Hematopoietic multipotent progenitor cell treated with erythropoietin and hydrocortisone succinate and interleukin-3 and kit ligand, for 6 days (in vitro differentiated cells): Measurements from ENCODE around the gene FLNA.
A peak's percentile ranks its signal among the peaks of the same experiment; 100 is the strongest.
"Not testable (repeated sequence)": the region's sequence is repeated elsewhere in the genome, so short reads cannot be mapped to it uniquely, and the experiment has no call there.

Experiments used
- DNase-seq: peaks from one replicate; pipeline ENCODE4 v3.0.0-alpha.2; 2015

FLNA gene

GRCh38 chrX:154397888-154398667 lies 23.6 kb upstream of the FLNA start, which contains the start of gene RPL10:
Gene RPL10 (plus strand): TSS chrX:154398377. CDS start chrX:154398520, 143 bp downstream.
- peak; percentile 95 for DNase-seq

- peak; percentile 84 for DNase-seq
These were observed 22.8 kb upstream of the FLNA start for GRCh38 chrX:154396973-154397887.

- not testable (repeated sequence) for DNase-seq
These were observed 21.9 kb upstream of the FLNA start for GRCh38 chrX:154396363-154396762.

GRCh38 chrX:154389812-154390747 lies 15.6 kb upstream of the FLNA start:
- DNase-seq = not testable (repeated sequence)

GRCh38 chrX:154388649-154389048 lies 14.2 kb upstream of the FLNA start:
- DNase-seq = not testable (repeated sequence)

- DNase-seq = not testable (repeated sequence)
These were observed 13.7 kb upstream of the FLNA start for GRCh38 chrX:154388094-154388493.

GRCh38 chrX:154384284-154384892 lies 10.0 kb upstream of the FLNA start:
- DNase-seq = no peak

GRCh38 chrX:154383359-154384283 lies 9.2 kb upstream of the FLNA start:
- DNase-seq = no peak

GRCh38 chrX:154382483-154383069 lies 8.1 kb upstream of the FLNA start:
- DNase-seq = no peak

- no peak for DNase-seq
These were observed 6.8 kb upstream of the FLNA start for GRCh38 chrX:154381271-154381670.

GRCh38 chrX:154380787-154381186 lies 6.4 kb upstream of the FLNA start:
- no peak for DNase-seq

GRCh38 chrX:154380153-154380552 lies 5.7 kb upstream of the FLNA start:
- DNase-seq = no peak

GRCh38 chrX:154379569-154379951 lies 5.1 kb upstream of the FLNA start:
- no peak for DNase-seq

- peak; percentile 95 for DNase-seq
These were observed 4.5 kb upstream of the FLNA start, which contains the start of gene EMD for GRCh38 chrX:154378799-154379568. Gene EMD (plus strand): TSS chrX:154379295. CDS start chrX:154379485, 190 bp downstream.

GRCh38 chrX:154378059-154378798 lies 3.8 kb upstream of the FLNA start:
- peak; percentile 35 for DNase-seq

GRCh38 chrX:154376774-154377173 lies 2.3 kb upstream of the FLNA start:
- DNase-seq = no peak

- no peak for DNase-seq
These were observed 696 bp upstream of the FLNA start for GRCh38 chrX:154375156-154375504.

GRCh38 chrX:154373340-154374306 lies 811 bp downstream of the FLNA start:
- peak; percentile 68 for DNase-seq
